IPS-11a (cell line): ENCODE results near the gene SLC15A4.
"Not testable (repeated sequence)": the region's sequence is repeated elsewhere in the genome, so short reads cannot be mapped to it uniquely, and the experiment has no call there.

Source experiments
- H3K4me3 ChIP-seq: one replicate; pipeline ENCODE4 v1.5.1; 2013; ENCODE audit warnings: low read depth, low read length, control low read depth

The SLC15A4 gene

DNA sequence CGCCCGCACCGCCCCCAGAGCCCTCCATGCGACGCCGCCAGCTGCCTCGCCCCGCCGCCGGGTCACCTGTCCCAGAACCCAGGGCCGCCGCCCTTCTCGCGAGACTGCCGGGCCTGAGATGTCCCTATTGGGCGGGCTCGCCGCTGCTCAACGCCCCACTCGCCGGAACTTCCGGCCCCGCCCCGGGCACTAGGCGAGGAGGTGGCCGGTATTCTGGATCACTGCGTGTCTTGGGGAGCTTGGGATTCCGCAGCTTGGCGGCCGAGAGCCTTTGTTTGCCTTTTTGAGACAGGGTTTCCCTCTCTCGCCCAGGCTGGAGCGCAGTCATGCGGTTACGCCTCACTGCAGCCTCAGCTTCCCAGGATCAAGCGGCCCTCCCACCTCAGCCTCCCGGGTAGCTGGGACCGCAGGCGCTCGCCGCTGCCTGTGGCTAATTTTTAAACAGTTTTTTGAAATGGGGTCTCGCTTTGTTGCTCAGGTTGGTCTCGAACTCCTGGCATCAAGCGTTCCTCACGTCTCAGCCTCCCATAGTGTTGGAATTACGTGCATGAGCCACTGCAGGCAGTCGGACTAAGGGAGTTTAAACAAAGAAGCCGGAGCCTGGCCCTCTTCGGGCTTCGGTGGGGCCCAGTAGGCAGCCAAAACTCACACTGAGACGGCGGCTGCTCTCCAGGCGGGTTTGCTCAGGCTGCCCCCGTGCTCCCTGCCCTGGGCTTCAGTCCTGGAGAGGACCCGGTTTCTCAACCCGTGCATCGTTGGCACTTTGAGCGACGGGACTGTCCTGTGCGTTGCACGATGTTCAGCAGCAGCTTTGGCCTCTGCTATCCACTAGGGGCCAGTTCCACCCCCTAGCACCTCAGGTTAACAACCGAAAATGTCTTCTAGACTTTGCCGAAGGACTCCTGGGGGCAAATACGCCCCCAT, at the start of gene SLC15A4:
TSS of gene SLC15A4 (minus strand) at position 43 of the 924 bp plus-strand sequence. CDS start at position 28, 15 bp downstream.
- H3K4me3 ChIP-seq, result peak within 1 kb of the TSS; percentile 91

DNA sequence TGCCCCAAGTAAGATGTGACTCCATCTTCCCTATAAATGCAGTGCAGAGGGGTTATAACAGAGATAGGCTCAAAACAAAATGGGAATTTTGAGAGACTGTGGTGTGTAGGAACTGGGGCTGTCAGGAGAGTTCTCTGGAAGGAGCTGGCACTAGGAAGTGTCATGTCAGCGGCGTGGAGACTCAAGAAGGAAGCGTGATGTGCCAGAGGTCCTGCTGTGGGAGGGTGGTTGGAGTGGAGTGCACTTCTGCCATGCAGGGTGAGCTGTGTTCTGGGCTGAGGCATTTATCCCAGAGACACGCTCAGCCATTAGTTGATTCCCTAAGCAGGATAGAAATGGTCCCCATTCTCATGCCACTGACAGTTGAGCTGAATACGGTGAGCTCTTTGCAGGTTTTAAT, 48.5 kb upstream of the SLC15A4 start:
- no peak overlapping the region for H3K4me3 ChIP-seq

DNA sequence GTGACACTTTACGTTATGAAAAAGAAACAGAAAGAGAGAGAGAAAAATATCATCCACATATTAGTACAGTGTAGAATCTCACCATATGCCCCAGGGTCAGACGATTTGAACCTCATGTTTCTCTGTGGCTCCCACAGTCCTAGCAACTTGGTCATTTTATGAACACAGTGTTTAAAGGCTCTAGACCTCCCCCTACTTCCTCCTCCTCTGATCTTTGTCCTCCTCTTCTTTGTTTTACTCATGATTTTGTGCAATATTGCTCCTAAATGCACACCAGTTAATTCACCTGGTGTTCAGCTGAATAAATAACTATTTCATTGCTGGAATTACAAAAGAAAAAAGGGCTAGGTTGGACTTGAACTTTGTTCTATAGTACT, 47.7 kb upstream of the SLC15A4 start:
- H3K4me3 ChIP-seq, result no peak overlapping the region

DNA sequence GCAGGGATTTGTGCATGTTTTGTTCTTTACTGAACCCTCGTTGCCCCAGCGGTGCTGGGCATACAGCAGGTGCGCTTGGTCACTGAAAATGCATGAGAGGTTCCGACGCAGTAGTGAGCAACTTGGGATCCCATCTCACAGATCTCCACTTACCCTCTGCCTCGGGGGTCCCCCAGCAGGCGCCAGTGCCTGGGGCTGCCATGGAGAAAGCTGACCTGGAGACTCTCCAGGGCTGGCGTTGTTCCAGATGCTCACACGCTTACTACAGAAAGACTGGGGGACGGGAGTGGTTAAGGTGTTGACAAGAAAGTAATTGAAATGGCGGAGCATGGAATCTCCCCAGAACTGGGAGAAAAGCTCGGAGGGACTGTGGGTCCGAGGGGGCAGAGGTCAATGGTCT, 43.7 kb upstream of the SLC15A4 start:
- no peak overlapping the region for H3K4me3 ChIP-seq

DNA sequence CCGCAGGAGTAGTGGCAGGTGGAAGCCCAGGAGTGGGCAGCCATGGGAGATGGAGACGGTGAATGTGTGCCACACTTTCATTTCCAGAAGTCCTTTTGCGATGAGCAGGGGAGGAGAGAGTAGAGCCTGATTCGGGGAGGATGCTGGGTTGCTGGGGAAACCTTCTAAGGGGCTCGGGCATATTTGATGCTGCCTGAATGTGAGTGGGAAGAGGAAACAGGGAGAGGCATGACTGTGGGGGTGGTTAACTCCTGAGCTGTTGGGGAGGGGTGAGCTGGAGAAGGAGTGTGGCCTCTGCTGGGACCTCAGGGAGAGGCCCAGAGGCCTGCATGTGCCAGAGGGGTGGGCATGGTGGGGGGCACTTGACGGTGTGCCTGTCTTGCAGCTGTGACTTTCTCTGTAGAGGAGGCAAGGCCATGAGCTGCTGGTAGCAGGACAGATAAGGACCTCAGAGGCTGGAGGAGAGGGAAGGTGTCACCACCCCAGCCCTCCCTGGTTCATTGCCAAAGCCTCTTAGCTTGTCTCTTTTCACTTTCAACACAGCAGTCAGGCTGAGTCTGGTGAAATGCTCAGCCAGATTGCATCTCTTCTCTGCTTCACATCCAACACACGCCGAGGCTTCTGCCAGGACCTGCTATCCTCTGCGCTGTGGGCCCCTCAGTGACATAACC, 40.9 kb upstream of the SLC15A4 start:
- H3K4me3 ChIP-seq, result no peak overlapping the region

DNA sequence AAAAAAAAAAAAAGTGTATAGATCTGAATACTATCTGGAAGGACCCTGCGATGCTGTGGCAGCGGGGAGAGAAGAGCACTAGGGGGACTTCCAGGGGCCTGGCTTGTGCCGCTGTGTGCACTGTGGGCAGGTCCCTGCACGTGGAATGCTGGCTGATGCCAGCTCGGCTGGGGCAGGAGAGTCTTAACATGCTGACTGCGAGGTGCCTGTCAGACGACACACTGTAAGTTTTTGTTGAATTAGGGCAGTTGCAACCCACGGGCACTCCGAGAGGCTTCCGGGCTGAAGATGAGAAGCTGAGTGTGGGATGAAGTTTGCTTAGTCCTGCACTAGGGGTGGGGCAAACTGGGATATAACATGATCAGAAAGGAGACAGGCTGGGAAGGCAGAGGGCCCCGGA, 40.2 kb upstream of the SLC15A4 start:
- no peak overlapping the region for H3K4me3 ChIP-seq

DNA sequence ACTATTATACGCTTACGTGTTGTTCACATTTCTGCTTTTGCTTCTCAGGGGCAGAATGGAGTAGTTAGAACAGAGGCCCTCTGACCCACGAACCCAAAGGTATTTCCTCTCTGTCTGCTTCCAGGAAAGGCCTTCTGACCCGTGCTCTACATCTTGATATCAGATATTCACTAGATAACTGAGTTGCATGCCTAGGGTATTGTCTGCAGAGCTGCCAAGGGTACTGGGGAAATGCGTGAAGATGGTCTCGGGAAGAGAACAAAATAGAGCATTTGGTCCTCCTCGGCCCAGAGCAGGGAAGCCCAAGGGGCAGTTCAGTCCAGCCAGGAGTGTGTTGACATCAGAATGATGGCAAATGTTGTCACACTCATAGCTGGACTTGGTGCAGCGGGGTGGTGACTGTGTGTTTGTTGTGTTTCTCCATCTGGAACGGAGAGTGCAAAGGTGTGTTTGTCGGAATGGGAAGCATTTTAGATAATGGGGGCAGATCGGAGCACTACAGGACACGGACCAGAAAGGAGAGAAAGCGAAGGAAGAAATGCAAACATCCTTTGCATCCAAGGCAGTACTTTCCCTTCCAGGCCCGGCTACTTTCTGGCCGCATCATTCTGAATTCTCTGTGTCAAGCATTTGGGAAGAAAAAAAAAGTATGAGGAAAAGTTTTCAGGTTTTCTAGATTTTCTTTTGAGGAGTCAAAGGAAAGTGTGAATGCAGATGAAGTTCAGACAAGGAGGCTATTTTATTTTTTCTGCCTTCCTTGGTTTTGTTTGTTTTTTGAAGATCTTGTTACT, 37.7 kb upstream of the SLC15A4 start:
- H3K4me3 ChIP-seq, result no peak overlapping the region

DNA sequence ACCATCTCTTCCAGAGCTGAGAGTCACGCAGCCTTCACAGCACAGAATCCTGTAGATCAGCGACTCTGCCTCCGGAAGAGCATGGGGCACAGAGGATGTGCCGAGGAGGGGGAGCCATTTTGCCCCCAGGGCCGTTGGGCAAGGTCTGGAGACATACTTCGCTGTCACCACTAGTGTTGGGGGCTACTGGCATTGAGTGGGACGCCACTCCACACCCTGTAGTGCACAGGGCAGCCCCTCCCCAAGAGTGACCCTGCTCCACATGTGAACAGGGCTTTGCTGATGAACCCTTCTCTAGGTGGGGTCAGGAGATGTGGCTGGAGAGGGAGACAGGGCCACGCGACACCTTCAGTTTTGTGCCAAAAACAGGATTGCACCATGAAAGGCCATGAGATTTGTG, 35.6 kb upstream of the SLC15A4 start:
- H3K4me3 ChIP-seq, result no peak overlapping the region

DNA sequence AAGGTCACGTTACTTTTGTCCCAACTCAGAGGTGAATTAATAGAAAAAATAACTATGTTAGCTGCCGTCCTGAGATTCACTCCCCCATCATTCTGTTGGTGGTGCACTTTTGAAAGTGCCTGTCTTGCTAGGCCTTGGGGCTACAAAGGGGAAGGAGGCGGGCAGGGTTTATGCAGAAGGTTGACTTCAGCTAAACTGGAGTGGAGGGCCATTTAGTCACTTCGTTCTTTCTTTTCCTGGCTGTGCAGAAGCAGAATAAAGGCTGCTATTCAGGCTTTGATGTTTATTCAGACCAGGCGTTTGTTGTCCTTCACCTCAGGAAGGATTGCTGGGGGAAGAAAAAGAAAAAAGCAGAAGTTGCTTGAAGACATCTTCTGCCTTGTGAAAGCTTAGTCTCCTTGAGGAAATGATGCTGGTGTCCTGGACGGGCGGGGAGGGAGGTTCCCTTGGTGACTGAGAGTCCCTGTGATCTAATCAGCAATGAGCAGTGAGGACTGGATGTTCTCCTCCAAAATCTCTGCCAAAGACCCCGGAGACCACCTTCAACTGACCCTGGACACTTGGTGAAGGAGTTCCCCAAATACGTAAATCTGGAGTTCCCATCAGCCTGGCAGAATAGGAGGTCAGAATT, 33.5 kb upstream of the SLC15A4 start:
- H3K4me3 ChIP-seq, result no peak overlapping the region

DNA sequence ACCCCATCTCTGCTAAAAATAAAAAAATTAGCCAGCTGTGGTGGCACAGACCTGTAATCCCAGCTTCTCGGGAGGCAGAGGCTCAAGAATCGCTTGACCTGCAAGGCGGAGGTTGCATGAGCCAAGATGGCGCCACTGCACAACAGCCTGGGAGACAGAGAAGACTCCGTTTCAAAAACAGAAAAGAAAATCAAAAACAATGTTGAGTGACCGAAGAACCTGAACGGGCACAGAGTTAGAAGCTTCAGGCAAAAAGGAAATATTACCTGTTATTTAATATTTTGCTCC, 33.0 kb upstream of the SLC15A4 start:
- no peak overlapping the region for H3K4me3 ChIP-seq

DNA sequence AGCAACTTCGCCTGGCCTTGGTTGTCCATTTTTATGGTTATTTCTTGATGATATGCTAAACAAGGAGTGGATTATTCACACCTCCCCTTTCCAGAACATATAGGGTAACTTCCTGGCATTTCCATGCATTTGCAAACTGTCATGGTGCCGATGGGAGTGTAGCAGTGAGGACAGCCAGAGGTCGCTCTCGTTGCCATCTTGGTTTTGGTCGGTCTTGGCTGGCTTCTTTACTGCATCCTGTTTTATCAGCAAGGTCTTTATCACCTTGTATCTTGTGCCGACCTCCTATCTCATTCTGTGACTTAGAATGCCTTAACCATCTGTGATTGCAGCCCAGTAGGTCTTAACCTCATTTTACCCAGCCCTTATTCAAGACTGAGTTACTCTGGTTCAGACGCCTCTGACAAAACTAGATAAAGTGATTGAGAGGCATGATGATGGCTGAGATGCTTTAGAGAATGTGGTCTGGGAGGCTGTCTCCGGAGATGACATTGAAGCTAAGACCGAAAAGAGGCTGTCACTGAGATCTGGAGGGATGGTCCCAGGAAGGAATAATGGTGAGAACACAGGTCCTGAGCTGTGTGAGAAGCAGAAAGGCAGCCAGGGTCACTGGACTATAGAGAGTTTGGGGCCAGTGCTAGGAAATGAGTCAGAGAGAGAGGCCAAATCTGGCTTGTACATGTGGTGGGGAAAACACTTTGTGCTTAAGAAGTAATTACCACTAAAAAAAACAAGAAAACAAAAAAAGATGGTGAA, 32.5 kb upstream of the SLC15A4 start:
- H3K4me3 ChIP-seq, result no peak overlapping the region

DNA sequence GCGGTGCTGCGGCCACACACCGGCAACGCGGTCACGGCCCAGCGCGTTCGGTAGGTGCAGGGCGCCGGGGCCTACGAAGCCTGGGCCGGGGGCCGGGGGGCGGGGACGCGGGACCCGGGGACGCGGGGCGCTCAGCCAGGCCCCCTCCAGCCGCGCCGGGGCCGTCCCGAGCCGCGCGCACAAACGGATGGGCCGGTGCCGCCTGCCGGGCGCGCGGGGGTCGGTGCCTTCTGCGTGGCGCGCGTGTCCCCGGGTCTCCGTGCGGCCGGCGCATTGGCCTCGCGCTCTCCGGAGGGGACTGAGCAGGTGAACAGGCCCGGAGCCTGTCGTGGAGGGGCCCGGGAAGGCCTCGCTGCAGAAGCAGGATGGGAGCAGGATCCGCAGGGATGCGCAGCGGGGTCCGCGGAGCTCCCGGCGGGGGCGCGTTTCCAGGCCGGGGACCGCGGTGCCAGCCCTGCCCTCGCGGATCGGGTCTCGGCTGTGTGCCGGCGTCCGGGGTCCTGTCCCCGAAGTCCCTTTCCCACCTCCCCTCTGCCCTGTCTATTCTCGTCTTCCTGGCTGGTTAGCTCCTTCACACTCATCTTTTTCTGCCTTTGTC, 29.9 kb upstream of the SLC15A4 start:
- H3K4me3 ChIP-seq, result peak overlapping the region; percentile 61

DNA sequence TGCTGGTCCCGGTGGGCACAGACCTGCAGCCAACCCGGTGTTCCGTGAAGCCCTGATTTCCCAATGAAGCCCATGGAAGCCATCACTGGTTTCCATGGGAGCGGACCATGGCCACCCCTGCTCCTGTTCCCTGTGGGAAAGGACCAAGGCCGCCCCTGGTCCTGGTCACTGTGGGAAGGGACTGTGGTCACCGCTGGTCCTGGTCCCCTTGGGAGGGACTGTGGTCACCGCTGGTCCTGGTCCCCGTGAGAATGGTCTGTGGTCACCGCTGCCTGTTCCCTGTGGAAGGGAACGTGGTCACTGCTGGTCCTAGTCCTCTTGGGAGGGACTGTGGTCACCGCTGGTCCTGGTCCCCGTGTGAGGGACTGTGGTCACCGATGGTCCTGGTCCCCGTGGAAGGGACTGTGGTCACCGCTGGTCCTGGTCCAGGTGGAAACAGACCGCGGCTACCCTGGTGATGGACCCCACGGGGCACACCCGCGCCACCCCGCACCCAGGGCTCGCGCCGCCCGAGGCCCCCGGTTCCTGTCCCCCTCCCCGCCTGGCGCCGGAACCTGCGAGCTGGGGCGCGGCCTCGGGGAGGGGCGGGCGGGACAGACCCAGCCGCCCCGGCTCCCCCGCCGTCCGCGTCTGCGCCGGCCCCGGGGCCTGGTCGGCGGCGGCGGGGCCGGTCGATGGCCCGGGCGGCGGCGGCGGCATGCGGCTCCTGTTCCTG, 29.3 kb upstream of the SLC15A4 start, which contains the start of gene GLT1D1:
TSS of gene GLT1D1 (plus strand) at position 594 of the 715 bp plus-strand sequence. CDS start at position 698, 104 bp downstream.
- peak within 1 kb of the TSS; percentile 61 for H3K4me3 ChIP-seq

DNA sequence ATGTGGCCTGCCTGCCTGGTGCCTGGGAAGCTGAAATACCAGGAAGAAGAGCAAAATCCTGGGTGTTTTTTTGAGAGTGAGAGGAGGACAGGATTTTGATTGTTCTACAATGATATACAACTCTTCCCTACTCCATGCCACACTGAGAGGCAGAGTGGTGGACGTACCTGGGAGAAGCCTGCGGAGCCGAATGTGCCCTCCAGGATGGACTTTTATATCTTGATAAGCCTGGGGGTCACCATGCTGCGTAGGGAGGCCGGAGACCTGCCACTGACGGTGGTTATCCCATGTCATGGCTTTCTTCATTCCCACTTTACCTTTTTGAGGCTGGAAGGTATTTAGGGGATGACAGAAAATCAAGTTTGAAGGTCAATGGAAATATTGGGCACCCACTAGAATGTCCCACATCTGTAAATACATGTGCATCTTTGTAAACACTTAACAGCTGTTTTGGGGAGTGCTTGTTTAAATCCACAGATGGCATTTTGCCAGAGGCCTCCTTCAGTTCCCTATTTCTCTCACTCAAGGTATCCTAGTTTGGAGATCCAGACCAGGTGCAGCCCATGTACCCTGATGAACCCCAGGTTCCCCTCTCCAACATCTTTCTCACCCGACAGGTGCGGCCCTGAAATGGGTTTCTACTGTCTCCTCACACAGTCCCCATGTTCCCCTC, 28.4 kb upstream of the SLC15A4 start:
- H3K4me3 ChIP-seq, result no peak overlapping the region

DNA sequence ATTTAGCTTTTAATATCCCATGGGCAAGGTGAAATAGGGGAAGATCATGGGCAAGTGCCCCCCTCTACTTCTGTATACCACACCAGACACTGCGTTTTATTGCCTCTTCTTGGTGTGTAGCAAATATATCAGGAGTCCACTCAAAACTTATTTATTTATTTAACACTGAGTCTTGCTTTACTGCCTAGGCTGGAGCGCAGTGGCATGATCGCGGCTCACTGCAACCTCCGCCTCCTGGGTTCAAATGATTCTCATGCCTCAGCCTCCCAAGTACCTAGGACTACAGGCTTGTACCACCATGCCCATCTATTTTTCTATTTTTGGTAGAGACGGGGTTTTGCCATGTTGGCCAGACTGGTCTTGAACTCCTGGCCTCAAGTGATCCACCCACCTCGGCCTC, 27.7 kb upstream of the SLC15A4 start:
- H3K4me3 ChIP-seq, result not testable (repeated sequence)

DNA sequence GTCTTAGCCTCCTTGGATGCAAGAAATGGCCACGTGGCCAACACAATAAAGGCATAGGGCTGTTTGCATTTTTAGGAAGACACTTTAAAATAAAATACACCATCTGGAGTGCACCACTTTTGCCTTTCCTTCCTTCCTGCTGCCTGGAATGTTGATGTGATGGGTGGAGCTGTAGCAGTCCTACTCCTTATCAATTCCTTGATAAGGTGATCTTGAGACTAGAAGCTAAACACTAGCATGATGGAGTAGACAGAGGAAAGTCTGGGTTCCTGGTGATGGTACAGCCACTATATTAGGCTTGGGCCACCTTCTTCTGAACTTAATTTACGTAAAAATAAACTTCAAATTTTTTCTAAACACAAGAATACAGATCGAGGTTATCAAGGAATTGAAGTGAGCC, 26.6 kb upstream of the SLC15A4 start:
- no peak overlapping the region for H3K4me3 ChIP-seq

DNA sequence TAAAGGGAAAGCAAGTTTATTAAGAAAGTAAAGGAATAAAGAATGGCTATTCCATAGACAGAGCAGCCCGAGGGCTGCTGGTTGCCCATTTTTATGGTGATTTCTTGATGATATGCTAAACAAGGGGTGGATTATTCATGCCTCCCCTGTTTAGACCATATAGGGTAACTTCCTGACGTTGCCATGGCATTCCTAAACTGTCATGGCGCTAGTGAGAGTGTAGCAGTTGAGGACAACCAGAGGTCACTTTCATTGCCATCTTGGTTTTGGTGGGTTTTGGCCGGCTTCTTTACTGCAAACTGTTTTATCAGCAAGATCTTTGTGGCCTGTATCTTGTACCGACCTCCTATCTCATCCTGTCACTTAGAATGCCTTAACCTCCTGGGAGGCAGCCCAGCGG, 26.0 kb upstream of the SLC15A4 start:
- not testable (repeated sequence) for H3K4me3 ChIP-seq

DNA sequence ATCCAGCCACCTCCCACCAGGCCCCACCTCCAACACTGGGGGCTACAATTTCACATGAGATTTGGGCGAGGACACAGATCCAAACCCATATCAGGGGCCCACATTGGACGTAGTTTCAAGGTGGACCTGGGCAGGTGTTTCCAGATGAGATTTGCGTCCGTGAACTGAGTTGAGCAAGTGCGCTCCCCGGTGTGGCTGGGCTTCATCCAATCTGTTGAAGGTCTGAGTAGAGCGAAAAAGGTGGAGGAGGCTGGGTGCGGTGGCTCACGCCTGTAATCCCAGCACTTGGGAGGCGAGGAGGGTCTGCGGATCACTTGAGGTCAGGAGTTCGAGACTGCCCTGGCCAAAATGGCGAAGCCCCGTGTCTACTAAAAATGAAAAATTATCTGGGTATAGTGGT, 24.6 kb upstream of the SLC15A4 start:
- H3K4me3 ChIP-seq, result no peak overlapping the region

DNA sequence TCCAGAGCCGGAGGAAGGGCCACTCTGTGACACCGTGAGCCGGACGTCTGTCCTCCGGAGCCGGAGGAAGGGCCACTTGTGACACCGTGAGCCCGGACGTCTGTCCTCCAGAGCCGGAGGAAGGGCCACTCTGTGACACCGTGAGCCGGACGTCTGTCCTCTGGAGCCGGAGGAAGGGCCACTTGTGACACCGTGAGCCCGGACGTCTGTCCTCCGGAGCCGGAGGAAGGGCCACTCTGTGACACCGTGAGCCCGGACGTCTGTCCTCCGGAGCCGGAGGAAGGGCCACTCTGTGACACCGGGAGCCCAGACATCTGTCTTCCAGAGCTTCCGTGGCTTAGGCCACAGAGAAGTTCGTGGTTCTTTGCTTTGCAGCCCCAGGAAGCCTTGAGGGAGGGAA, 22.9 kb upstream of the SLC15A4 start:
- H3K4me3 ChIP-seq, result not testable (repeated sequence)
